ENCODE measurements around the gene DOCK4.

DOCK4 gene

DNA sequence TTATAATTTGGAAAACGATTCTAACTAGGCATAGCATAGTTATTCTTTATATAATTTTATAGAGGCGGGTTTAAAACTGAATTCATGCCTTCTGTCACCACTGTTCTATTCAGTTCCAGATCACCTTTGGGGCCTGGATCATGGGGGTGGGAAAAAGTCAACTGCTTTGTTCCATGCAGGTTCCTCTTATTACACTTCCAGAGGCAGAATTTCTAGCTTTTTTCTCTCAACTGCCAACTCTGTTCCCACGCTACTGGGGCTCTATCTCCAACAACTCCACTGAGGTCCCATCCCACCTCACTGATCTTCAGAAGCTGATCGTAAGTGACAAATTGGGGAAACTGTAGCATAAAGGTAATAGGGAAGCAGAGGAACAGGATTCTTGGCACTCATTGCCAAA is 360.3 kb downstream of the DOCK4 start:
- no peak overlapping the region for H3K4me3 ChIP-seq (replicated peaks; ENCODE audit: insufficient read depth, low read length)
- TF ChIP-seq, protein P1, sequence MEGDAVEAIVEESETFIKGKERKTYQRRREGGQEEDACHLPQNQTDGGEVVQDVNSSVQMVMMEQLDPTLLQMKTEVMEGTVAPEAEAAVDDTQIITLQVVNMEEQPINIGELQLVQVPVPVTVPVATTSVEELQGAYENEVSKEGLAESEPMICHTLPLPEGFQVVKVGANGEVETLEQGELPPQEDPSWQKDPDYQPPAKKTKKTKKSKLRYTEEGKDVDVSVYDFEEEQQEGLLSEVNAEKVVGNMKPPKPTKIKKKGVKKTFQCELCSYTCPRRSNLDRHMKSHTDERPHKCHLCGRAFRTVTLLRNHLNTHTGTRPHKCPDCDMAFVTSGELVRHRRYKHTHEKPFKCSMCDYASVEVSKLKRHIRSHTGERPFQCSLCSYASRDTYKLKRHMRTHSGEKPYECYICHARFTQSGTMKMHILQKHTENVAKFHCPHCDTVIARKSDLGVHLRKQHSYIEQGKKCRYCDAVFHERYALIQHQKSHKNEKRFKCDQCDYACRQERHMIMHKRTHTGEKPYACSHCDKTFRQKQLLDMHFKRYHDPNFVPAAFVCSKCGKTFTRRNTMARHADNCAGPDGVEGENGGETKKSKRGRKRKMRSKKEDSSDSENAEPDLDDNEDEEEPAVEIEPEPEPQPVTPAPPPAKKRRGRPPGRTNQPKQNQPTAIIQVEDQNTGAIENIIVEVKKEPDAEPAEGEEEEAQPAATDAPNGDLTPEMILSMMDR (IDR thresholded peaks at IDR 0.05; ENCODE audit: insufficient read depth, low read length): no peak
- TF ChIP-seq, protein P2, sequence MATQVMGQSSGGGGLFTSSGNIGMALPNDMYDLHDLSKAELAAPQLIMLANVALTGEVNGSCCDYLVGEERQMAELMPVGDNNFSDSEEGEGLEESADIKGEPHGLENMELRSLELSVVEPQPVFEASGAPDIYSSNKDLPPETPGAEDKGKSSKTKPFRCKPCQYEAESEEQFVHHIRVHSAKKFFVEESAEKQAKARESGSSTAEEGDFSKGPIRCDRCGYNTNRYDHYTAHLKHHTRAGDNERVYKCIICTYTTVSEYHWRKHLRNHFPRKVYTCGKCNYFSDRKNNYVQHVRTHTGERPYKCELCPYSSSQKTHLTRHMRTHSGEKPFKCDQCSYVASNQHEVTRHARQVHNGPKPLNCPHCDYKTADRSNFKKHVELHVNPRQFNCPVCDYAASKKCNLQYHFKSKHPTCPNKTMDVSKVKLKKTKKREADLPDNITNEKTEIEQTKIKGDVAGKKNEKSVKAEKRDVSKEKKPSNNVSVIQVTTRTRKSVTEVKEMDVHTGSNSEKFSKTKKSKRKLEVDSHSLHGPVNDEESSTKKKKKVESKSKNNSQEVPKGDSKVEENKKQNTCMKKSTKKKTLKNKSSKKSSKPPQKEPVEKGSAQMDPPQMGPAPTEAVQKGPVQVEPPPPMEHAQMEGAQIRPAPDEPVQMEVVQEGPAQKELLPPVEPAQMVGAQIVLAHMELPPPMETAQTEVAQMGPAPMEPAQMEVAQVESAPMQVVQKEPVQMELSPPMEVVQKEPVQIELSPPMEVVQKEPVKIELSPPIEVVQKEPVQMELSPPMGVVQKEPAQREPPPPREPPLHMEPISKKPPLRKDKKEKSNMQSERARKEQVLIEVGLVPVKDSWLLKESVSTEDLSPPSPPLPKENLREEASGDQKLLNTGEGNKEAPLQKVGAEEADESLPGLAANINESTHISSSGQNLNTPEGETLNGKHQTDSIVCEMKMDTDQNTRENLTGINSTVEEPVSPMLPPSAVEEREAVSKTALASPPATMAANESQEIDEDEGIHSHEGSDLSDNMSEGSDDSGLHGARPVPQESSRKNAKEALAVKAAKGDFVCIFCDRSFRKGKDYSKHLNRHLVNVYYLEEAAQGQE (IDR thresholded peaks at IDR 0.05; ENCODE audit: insufficient replicate concordance, low read depth): no peak
- TF ChIP-seq GABPA (IDR thresholded peaks at IDR 0.05; ENCODE audit: low read depth) (no peak), SPI1 (IDR thresholded peaks at IDR 0.05; ENCODE audit: borderline replicate concordance, low read depth) (no peak), POLR2AphosphoS5 (IDR thresholded peaks at IDR 0.05; ENCODE audit: low read depth) (no peak)

DNA sequence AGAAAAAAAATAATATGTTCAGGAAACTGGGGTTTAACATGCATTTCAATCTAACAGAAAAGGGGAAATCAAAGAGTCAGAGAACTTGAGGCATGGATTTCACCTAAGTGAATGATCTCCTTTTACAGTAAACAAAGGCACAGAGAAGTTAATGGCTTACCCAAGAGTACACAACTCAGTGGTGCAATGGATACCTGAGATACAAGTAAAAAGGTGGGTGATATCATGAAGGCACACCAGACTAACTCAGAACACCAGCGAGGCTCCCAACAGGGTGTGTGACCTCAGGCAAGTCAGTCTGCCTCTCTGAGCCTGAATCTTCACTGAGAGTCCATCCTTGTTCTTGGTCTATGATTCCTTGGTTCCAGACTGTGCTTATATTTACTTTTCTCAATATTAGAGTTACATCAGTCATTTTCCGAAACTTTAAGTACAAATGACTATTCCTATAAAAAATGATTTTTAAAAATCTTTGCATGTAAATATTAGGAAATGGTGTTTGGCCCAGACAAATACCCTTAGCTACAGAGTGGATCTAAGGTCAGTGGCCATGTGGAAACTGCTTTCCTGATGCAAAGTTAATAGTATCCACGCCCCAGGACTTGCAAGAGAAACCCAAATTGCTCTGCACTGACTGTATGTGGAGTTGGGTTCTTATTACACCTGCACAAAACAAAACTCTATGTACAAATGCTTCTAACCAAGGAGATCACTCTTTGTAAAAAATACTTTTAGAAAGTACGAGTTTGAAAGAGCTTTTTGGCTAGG is 361.1 kb downstream of the DOCK4 start:
- H3K27me3 ChIP-seq (ENCODE audit: insufficient read depth, poor library complexity, severe bottlenecking): no peaks in the 10 kb centered on the region
- no peak for TF ChIP-seq GABPA (IDR thresholded peaks at IDR 0.05; ENCODE audit: low read depth)
- no peak for TF ChIP-seq SPI1 (IDR thresholded peaks at IDR 0.05; ENCODE audit: borderline replicate concordance, low read depth)
- TF ChIP-seq, protein P1 (IDR thresholded peaks at IDR 0.05; ENCODE audit: insufficient read depth, low read length): no peak
- TF ChIP-seq, protein P2 (IDR thresholded peaks at IDR 0.05; ENCODE audit: insufficient replicate concordance, low read depth): no peak
- no peak for TF ChIP-seq POLR2AphosphoS5 (IDR thresholded peaks at IDR 0.05; ENCODE audit: low read depth)
- no peak for DNase-seq (ENCODE audit: low read depth in 1 of 2, low spot score in 1 of 2)
- H3K27ac ChIP-seq (replicated peaks): no peak overlapping the region
- no peak overlapping the region for H3K4me3 ChIP-seq (replicated peaks; ENCODE audit: insufficient read depth, low read length)

More for the DNA sequence above, 360.3 kb downstream of the DOCK4 start:
- Histone ChIP-seq H3K27me3 (ENCODE audit: insufficient read depth, poor library complexity, severe bottlenecking) (no peaks in the 10 kb centered on the region), H3K27ac (replicated peaks) (no peak overlapping the region)
- DNase-seq (ENCODE audit: low read depth in 1 of 2, low spot score in 1 of 2): no peak

DNA sequence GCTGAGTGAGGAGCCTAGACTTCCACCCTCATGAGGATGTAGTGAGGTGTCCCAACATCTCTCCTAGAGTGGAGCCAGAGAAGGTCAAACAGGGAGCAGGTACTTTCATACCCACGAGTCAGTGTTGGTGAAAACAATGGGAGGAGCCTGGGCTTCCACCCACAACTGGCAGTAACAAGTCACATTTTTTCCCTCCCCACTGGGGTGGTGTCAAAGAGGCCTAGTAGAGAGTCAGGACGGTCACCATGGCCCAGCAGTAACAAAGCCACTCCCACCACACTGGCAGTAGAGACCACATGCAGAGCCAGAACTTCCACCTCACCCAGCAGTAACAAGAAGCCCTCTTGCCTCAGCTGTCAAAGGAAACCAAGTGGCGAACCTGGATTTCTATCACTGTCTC is 363.7 kb downstream of the DOCK4 start:
- Histone ChIP-seq H3K27ac (replicated peaks) (no peak overlapping the region), H3K4me3 (replicated peaks; ENCODE audit: insufficient read depth, low read length) (no peak overlapping the region), H3K27me3 (ENCODE audit: insufficient read depth, poor library complexity, severe bottlenecking) (no peaks in the 10 kb centered on the region)
- no peak for DNase-seq (ENCODE audit: low read depth in 1 of 2, low spot score in 1 of 2)
- TF ChIP-seq SPI1 (IDR thresholded peaks at IDR 0.05; ENCODE audit: borderline replicate concordance, low read depth): no peak
- no peak for TF ChIP-seq GABPA (IDR thresholded peaks at IDR 0.05; ENCODE audit: low read depth)
- TF ChIP-seq, protein P2 (IDR thresholded peaks at IDR 0.05; ENCODE audit: insufficient replicate concordance, low read depth): no peak
